OCI-LY1 (cell line): ENCODE data around the gene RNF217.

Experiments used
- EZH2 ChIP-seq: fragments of 200-600 bp; sonication (generic), shearing (Covaris generic); IDR thresholded peaks from 2 replicates; pipeline ENCODE4 v1.8.0; 2017; ENCODE audit warnings: borderline replicate concordance, mixed run types, mild to moderate bottlenecking, antibody characterized with exemption, low read length, moderate library complexity, mixed read lengths
- TF ChIP-seq, protein P1 (sequence below): fragments of 200-600 bp; sonication (generic), shearing (Covaris generic); IDR thresholded peaks from 2 replicates; pipeline ENCODE4 v1.5.1; 2017; ENCODE audit warnings: mild to moderate bottlenecking, antibody characterized with exemption, low read length, moderate library complexity, mixed read lengths

DNA sequence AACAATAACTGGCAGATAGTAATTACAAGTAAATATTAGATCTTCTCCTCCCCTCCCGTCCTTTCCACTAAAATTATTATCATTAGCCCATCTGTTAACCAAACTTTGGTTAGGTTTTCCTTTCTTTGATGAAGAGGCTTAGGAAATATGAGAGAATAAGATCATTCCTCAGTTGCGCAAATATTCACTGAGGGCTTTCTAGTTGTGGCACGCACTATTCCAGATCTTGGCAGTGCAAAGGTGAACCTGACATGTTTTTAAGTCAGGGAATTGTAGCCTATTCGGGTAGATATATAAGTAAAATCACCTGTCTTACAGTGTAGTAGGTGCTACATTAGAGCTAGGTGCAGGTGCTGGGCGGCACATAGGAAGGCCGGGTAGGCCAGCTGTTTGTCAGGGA lies 31.1 kb downstream of the RNF217 start:
- TF ChIP-seq, protein P1, sequence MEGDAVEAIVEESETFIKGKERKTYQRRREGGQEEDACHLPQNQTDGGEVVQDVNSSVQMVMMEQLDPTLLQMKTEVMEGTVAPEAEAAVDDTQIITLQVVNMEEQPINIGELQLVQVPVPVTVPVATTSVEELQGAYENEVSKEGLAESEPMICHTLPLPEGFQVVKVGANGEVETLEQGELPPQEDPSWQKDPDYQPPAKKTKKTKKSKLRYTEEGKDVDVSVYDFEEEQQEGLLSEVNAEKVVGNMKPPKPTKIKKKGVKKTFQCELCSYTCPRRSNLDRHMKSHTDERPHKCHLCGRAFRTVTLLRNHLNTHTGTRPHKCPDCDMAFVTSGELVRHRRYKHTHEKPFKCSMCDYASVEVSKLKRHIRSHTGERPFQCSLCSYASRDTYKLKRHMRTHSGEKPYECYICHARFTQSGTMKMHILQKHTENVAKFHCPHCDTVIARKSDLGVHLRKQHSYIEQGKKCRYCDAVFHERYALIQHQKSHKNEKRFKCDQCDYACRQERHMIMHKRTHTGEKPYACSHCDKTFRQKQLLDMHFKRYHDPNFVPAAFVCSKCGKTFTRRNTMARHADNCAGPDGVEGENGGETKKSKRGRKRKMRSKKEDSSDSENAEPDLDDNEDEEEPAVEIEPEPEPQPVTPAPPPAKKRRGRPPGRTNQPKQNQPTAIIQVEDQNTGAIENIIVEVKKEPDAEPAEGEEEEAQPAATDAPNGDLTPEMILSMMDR: no peak
- no peak for TF ChIP-seq EZH2
